WTC11 (cell line): ENCODE results near the gene SLC30A1. TPM values are rescaled to one million over a fixed set of nuclear protein-coding genes. Genes with fewer than 3 reads are reported as not detected.

Experiments
- ATAC-seq: fragments of 200-7000 bp; cut with Tn5 transposase; 2 replicates; pipeline ENCODE4 v1.10.0; 2021; ENCODE audit warnings: mild to moderate bottlenecking, moderate library complexity
- CTCF ChIA-PET: fragments of 300-600 bp; sonication (Branson Sonifier 250); formaldehyde crosslinking; loops from one replicate; lab custom pipeline; 2021; ENCODE audit warnings: antibody characterized with exemption; lab: Charles Lee
- POLR2A ChIA-PET: fragments of 350-600 bp; sonication (Branson Sonifier 250); formaldehyde crosslinking; loops from one replicate; lab custom pipeline; 2021; ENCODE audit warnings: antibody characterized with exemption; lab: Charles Lee
- DNase-seq: peaks from one replicate; pipeline ENCODE4 v3.0.0; 2021; ENCODE audit warnings: low spot score
- H3K27ac Mint-ChIP-seq: 2 replicates; pipeline ENCODE4 v1.8.0; 2021; ENCODE audit warnings: mixed read lengths
- H3K27me3 Mint-ChIP-seq: 2 replicates; pipeline ENCODE4 v1.8.0; 2021; ENCODE audit warnings: low read depth, mild to moderate bottlenecking, moderate library complexity, mixed read lengths
- H3K36me3 Mint-ChIP-seq: 2 replicates; pipeline ENCODE4 v1.8.0; 2021; ENCODE audit warnings: mixed read lengths
- H3K4me1 Mint-ChIP-seq: 2 replicates; pipeline ENCODE4 v1.8.0; 2022; ENCODE audit warnings: mixed read lengths
- H3K4me3 Mint-ChIP-seq: 2 replicates; pipeline ENCODE4 v1.8.0; 2021; ENCODE audit warnings: mild to moderate bottlenecking, moderate library complexity, mixed read lengths
- H3K9me3 Mint-ChIP-seq: 2 replicates; pipeline ENCODE4 v1.8.0; 2021; ENCODE audit warnings: mixed read lengths
- CBFB ChIP-seq: sonication (generic); formaldehyde crosslinking; IDR thresholded peaks from 2 replicates; pipeline ENCODE4 v1.8.1; 2022; ENCODE audit warnings: mild to moderate bottlenecking, low read depth, missing genetic modification reagents
- CDX4 ChIP-seq: fragments of 250-450 bp; sonication (Bioruptor Pico); IDR thresholded peaks from 2 replicates; pipeline ENCODE4 v1.9.0; 2021; ENCODE audit warnings: moderate library complexity, mild to moderate bottlenecking, inconsistent platforms, borderline replicate concordance
- E2F4 ChIP-seq: sonication (generic); formaldehyde crosslinking; IDR thresholded peaks from 2 replicates; pipeline ENCODE4 v1.8.1; 2022; ENCODE audit warnings: low read depth, mild to moderate bottlenecking, moderate library complexity, missing genetic modification reagents, borderline replicate concordance
- GRHL2 ChIP-seq: fragments of 250-450 bp; sonication (Bioruptor Pico); IDR thresholded peaks from 2 replicates; pipeline ENCODE4 v1.8.0; 2022; ENCODE audit warnings: mild to moderate bottlenecking, moderate library complexity; ENCODE audit not compliant: insufficient replicate concordance, severe bottlenecking
- GTF2I ChIP-seq: fragments of 250-450 bp; sonication (Bioruptor Pico); conservative IDR thresholded peaks from 2 replicates; pipeline ENCODE4 v1.4.0; 2021; ENCODE audit warnings: mild to moderate bottlenecking
- IRF1 ChIP-seq: sonication (generic); formaldehyde crosslinking; IDR thresholded peaks from 2 replicates; pipeline ENCODE4 v1.8.0; 2023; ENCODE audit warnings: missing genetic modification reagents
- JUN ChIP-seq: sonication (generic); formaldehyde crosslinking; IDR thresholded peaks from 2 replicates; pipeline ENCODE4 v1.8.0; 2023; ENCODE audit warnings: mild to moderate bottlenecking, missing genetic modification reagents
- MLX ChIP-seq: sonication (generic); formaldehyde crosslinking; IDR thresholded peaks from 2 replicates; pipeline ENCODE4 v1.8.1; 2023; ENCODE audit warnings: mild to moderate bottlenecking, missing genetic modification reagents, moderate library complexity
- MYBL2 ChIP-seq: sonication (generic); formaldehyde crosslinking; IDR thresholded peaks from 2 replicates; pipeline ENCODE4 v1.8.1; 2023; ENCODE audit warnings: mild to moderate bottlenecking, moderate library complexity, missing genetic modification reagents
- NFATC4 ChIP-seq: fragments of 250-450 bp; sonication (Bioruptor Pico); IDR thresholded peaks from 2 replicates; pipeline ENCODE4 v1.9.0; 2021; ENCODE audit warnings: mild to moderate bottlenecking
- NFYB ChIP-seq: sonication (generic); formaldehyde crosslinking; conservative IDR thresholded peaks from 2 replicates; pipeline ENCODE4 v1.8.0; 2022; ENCODE audit warnings: low read depth, missing genetic modification reagents
- NR3C1 ChIP-seq: sonication (generic); formaldehyde crosslinking; conservative IDR thresholded peaks from 2 replicates; pipeline ENCODE4 v1.8.1; 2023; ENCODE audit warnings: low read depth, mild to moderate bottlenecking, missing genetic modification reagents
- OVOL2 ChIP-seq: fragments of 250-450 bp; sonication (Bioruptor Pico); IDR thresholded peaks from 2 replicates; pipeline ENCODE4 v1.9.0; 2021; ENCODE audit warnings: mild to moderate bottlenecking, borderline replicate concordance
- SOX15 ChIP-seq: fragments of 250-450 bp; sonication (Bioruptor Pico); IDR thresholded peaks from 2 replicates; pipeline ENCODE4 v1.9.0; 2021; ENCODE audit warnings: mild to moderate bottlenecking
- TEAD1 ChIP-seq: sonication (generic); formaldehyde crosslinking; IDR thresholded peaks from 2 replicates; pipeline ENCODE4 v1.8.0; 2022; ENCODE audit warnings: mild to moderate bottlenecking, missing genetic modification reagents
- USF1 ChIP-seq: sonication (generic); formaldehyde crosslinking; IDR thresholded peaks from 2 replicates; pipeline ENCODE4 v1.8.0; 2022; ENCODE audit warnings: mild to moderate bottlenecking, missing genetic modification reagents
- ZNF219 ChIP-seq: sonication (generic); formaldehyde crosslinking; IDR thresholded peaks from 2 replicates; pipeline ENCODE4 v1.8.0; 2023; ENCODE audit warnings: missing genetic modification reagents, mild to moderate bottlenecking, borderline replicate concordance
- ZNF232 ChIP-seq: sonication (generic); formaldehyde crosslinking; IDR thresholded peaks from 2 replicates; pipeline ENCODE4 v1.8.0; 2022; ENCODE audit warnings: mild to moderate bottlenecking, missing genetic modification reagents
- ZNF416 ChIP-seq: fragments of 250-450 bp; sonication (Bioruptor Pico); IDR thresholded peaks from 2 replicates; pipeline ENCODE4 v1.9.0; 2021; ENCODE audit warnings: mild to moderate bottlenecking, inconsistent platforms
- total RNA-seq: library from RNA; stranded (reverse); gene quantifications from 3 replicates; pipeline ENCODE4 v1.2.3, GENCODE V29; 2021
- TF ChIP-seq, protein P1 (sequence below): fragments of 250-450 bp; sonication (Bioruptor Pico); IDR thresholded peaks from 2 replicates; pipeline ENCODE4 v1.9.0; 2021; ENCODE audit warnings: mild to moderate bottlenecking, borderline replicate concordance
- TF ChIP-seq, protein P2 (sequence below): sonication (generic); formaldehyde crosslinking; IDR thresholded peaks from 2 replicates; pipeline ENCODE4 v1.8.0; 2022; ENCODE audit warnings: mild to moderate bottlenecking, missing genetic modification reagents
- TF ChIP-seq, protein P3 (sequence below): fragments of 250-450 bp; sonication (Bioruptor Pico); conservative IDR thresholded peaks from 2 replicates; pipeline ENCODE4 v1.9.0; 2021; ENCODE audit warnings: mild to moderate bottlenecking
- TF ChIP-seq, protein P4 (sequence below): sonication (generic); formaldehyde crosslinking; IDR thresholded peaks from 2 replicates; pipeline ENCODE4 v1.8.1; 2022; ENCODE audit warnings: low read depth, missing genetic modification reagents, borderline replicate concordance

SLC30A1 gene
- total RNA-seq, 1 experiment from 2014 or later: 20.0 TPM

DNA sequence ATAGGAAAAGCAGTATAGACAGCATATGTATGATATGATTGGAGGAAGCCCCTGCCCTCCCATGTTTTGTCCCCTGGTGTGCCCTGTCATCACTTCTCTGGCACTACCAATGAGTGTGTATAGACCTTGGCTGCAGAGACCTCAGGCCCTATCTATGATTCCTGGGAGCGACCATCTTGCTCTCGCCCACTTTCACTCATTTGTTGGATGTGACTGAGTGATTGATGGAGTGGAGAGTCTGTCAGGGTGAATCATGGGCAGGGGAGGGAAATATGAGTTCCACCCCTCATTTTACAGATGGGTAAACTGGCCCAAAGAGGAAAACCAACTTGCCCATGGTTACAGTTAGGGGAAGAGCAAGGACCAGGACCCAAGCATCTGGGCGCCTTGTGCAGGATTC lies 14.9 kb downstream of the SLC30A1 start (continued):
- TF ChIP-seq CDX4 (no peak), NFYB (CRISPR knock-in tag) (no peak), CBFB (CRISPR knock-in tag) (no peak), TEAD1 (CRISPR knock-in tag) (no peak), IRF1 (CRISPR knock-in tag) (no peak)
- TF ChIP-seq, protein P1, sequence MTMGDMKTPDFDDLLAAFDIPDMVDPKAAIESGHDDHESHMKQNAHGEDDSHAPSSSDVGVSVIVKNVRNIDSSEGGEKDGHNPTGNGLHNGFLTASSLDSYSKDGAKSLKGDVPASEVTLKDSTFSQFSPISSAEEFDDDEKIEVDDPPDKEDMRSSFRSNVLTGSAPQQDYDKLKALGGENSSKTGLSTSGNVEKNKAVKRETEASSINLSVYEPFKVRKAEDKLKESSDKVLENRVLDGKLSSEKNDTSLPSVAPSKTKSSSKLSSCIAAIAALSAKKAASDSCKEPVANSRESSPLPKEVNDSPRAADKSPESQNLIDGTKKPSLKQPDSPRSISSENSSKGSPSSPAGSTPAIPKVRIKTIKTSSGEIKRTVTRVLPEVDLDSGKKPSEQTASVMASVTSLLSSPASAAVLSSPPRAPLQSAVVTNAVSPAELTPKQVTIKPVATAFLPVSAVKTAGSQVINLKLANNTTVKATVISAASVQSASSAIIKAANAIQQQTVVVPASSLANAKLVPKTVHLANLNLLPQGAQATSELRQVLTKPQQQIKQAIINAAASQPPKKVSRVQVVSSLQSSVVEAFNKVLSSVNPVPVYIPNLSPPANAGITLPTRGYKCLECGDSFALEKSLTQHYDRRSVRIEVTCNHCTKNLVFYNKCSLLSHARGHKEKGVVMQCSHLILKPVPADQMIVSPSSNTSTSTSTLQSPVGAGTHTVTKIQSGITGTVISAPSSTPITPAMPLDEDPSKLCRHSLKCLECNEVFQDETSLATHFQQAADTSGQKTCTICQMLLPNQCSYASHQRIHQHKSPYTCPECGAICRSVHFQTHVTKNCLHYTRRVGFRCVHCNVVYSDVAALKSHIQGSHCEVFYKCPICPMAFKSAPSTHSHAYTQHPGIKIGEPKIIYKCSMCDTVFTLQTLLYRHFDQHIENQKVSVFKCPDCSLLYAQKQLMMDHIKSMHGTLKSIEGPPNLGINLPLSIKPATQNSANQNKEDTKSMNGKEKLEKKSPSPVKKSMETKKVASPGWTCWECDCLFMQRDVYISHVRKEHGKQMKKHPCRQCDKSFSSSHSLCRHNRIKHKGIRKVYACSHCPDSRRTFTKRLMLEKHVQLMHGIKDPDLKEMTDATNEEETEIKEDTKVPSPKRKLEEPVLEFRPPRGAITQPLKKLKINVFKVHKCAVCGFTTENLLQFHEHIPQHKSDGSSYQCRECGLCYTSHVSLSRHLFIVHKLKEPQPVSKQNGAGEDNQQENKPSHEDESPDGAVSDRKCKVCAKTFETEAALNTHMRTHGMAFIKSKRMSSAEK (CRISPR knock-in tag): no peak

- Mint-ChIP-seq H3K27me3 (no peaks in the 10 kb centered on the region; the same call in 1 of the 2 replicates), H3K4me3 (no peak overlapping the region), H3K27ac (no peak overlapping the region), H3K4me1 (no peaks in the 10 kb centered on the region), H3K9me3 (peaks cover 3% of the 10 kb centered on the region), H3K36me3 (no peaks in the 10 kb centered on the region)
- DNase-seq: no peak
- CTCF ChIA-PET: interaction anchor here (1.0 kb wide), 1 partner anchor 83 kb away, joined by 3 read pairs; no protein-coding TSS in a partner anchor
- ATAC-seq: no peak
- POLR2A ChIA-PET: interaction anchor here (0.7 to 1.1 kb wide), 2 partner anchors 43 to 96 kb away, joined by 3 read pairs; no protein-coding TSS in a partner anchor
- TF ChIP-seq NR3C1 (CRISPR knock-in tag) (no peak), E2F4 (CRISPR knock-in tag) (no peak), GTF2I (CRISPR knock-in tag) (no peak), MLX (CRISPR knock-in tag) (no peak), USF1 (CRISPR knock-in tag) (no peak), NFYB (CRISPR knock-in tag) (no peak), ZNF232 (no peak), OVOL2 (CRISPR knock-in tag) (no peak), GRHL2 (CRISPR knock-in tag) (no peak), SOX15 (CRISPR knock-in tag) (no peak), NFATC4 (no peak), ZNF416 (CRISPR knock-in tag) (no peak), ZNF219 (no peak), JUN (CRISPR knock-in tag) (no peak), MYBL2 (CRISPR knock-in tag) (no peak)
- TF ChIP-seq, protein P2, sequence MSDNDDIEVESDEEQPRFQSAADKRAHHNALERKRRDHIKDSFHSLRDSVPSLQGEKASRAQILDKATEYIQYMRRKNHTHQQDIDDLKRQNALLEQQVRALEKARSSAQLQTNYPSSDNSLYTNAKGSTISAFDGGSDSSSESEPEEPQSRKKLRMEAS (CRISPR knock-in tag): no peak
- TF ChIP-seq, protein P3, sequence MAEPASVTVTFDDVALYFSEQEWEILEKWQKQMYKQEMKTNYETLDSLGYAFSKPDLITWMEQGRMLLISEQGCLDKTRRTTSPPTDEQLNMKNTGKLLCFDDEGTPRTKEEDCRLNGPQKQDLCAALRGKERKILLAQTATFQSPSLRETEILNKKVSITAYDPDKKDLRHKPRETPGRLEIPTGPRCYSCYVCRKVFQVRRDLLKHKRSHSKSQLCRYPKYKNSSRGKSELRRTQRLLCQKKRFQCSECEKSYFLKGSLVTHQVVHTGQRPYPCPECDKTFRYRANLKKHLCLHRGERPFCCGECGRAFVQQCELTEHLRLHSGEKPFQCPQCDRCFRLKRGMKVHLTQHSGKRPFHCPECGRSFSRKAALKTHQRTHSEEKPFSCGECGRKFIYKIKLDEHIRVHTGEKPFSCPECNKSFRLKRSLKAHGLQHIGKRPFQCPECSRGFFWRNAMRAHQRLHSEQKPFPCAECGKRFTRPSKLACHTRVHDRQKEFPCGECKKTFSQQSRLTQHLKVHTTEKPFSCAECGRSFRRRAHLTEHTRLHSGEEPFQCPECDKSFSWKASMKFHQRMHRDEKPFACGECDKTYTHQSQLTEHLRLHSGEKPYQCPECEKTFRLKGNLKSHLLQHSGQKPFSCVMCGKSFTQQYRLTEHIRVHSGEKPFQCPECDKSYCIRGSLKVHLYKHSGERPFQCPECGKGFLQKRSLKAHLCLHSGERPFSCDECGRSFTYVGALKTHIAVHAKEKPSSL: no peak
- TF ChIP-seq, protein P4, sequence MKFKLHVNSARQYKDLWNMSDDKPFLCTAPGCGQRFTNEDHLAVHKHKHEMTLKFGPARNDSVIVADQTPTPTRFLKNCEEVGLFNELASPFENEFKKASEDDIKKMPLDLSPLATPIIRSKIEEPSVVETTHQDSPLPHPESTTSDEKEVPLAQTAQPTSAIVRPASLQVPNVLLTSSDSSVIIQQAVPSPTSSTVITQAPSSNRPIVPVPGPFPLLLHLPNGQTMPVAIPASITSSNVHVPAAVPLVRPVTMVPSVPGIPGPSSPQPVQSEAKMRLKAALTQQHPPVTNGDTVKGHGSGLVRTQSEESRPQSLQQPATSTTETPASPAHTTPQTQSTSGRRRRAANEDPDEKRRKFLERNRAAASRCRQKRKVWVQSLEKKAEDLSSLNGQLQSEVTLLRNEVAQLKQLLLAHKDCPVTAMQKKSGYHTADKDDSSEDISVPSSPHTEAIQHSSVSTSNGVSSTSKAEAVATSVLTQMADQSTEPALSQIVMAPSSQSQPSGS (CRISPR knock-in tag): no peak
These were observed 19.5 kb downstream of the SLC30A1 start for GRCh38 chr1:211559222-211560010.
